Measurements from ENCODE around the gene ANO10.
"Not testable (repeated sequence)": the region's sequence is repeated elsewhere in the genome, so short reads cannot be mapped to it uniquely, and the experiment has no call there.

Gene ANO10

DNA sequence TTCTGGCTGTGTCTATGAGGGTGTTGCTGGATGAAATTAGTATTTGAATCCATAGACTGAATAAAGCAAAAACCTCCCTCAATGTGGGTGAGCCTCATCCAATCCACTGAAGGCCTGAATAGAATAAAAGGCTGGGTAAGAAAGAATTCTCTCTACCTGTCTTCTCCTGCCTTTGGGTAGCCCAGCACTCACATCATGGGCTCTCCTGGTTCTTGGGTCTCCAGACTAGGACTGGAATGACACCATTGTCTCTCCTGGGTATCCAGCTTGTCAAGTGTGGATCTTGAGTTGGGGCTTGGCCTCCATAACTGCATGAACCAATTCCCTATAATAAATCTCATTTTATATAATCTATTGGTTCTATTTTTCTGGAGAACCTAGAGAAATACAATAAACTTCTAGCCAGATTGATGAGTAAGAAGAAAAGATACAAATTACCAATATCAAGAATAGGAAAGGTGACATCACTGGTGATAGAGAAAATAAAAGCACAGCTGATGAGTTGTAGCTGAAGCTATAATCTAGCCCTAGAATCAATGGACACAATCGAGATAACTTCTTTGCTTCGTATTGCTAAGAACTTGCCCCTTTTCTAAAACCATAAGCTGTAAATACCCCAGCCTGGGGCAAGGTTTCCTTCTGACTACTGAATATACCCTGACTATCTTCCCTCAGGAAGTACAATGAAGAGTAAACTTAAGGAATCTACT is 106.4 kb downstream of the ANO10 start:
- no peak for DNase-seq

- DNase-seq: no peak
Measured at GRCh38 chr3:43512754-43513404, 108.9 kb downstream of the ANO10 start.

DNA sequence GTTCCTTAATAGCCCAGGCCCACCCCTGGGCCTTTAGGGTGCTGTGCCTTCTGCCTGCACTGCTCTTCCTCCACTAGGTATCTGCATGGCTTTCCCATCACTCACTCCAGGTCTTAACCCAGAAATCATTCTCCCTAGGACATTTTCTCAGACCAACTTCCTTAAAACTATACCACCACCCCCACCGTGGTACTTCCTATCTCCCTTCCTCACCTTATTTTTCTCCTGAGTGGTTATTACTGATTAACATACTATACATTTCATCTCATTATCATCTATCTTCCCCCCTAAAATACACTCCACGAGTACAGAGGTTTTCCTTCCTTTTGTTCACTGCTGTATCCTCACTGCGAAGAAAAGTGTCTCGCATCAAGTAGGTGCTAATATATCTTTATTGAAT is 115.2 kb downstream of the ANO10 start:
- DNase-seq: no peak

- DNase-seq: no peak
Measured at GRCh38 chr3:43505351-43505750, 116.5 kb downstream of the ANO10 start.

GRCh38 chr3:43503067-43503728 is 118.6 kb downstream of the ANO10 start:
- no peak for DNase-seq

DNA sequence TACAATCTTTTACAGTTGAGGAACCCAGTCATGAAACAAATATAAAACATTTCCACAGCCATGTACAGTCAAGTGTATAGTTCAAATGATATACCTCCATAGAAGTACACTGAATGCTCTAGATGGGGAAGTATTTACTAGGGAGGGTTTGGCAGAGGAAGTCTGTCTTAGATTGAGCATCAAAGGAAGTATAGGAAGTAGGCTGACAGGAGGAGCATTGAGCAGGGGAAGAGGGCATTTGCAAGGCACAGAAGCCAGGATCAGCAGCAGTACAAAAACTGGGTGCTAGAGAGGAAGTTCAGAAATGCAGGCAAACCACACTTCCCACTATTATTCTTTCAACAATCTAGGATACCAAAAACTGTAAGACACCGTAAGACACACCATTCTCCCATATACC is 122.6 kb downstream of the ANO10 start:
- DNase-seq: no peak

DNA sequence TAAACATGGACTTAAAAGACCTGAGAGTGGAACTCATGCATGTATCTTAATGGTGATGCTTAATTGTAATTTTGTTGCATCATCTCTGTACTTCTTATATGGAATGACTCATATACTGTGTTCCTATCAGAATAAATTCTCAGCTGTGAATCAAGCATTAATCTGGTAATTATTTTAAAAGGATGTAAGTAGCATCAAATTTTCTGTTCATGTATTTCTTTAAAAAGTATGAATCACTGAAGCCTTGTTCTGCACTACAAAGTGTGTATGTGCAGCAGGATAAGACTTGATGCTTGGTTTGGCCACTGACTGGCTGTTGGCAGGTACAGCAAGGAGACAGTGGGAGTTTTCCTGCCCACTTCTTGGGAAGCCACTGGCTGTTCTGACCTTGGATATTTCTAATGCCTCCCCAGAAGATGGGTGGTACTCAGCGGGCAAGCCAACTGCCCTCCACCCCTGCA is 123.9 kb downstream of the ANO10 start:
- DNase-seq: no peak

GRCh38 chr3:43497422-43497821 is 124.4 kb downstream of the ANO10 start:
- DNase-seq: no peak

- DNase-seq: no peak
Measured at GRCh38 chr3:43496740-43497375, 125.0 kb downstream of the ANO10 start.

DNA sequence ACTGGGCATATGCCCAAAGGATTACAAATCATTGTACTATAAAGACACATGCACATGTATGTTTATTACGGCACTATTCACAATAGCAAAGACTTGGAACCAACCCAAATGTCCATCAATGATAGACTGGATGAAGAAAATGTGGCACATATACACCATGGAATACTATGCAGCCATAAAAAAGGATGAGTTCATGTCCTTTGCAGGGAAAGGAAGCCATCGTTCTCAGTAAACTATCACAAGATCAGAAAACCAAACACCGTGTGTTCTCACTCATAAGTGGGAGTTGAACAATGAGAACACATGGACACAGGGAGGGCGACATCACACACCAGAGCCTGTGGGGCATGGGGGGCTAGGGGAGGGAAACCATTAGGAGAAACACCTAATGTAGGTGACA is 128.9 kb downstream of the ANO10 start:
- DNase-seq: not testable (repeated sequence)

- DNase-seq: not testable (repeated sequence)
Measured at GRCh38 chr3:43491807-43492206, 130.0 kb downstream of the ANO10 start.

DNA sequence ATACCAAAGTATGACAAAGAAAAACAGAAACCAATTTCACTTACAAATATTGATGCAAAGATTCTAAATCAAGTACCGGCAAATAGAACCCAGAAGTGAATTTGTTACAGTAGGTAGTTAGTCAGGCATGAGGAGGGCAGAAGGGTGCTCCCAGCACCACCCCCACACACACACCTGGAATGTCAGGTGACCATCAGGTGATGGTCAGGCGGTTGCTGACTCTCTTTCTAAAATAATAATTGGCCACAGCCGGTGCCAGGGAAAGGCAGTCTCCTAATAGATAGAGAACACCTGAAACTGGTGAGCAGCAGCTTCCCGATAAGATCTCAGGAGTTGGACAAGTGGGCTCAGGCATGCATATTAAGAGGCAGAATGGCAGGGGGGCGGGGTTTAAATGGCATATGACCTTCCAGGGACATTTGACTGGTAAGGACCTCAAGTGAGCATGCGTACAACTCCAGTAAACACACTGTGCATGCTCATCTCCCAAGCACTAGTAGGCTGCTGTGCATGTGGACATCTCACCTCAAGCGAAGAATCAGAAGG is 131.1 kb downstream of the ANO10 start:
- no peak for DNase-seq

- DNase-seq: no peak
Measured at GRCh38 chr3:43489930-43490329, 131.9 kb downstream of the ANO10 start.

DNA sequence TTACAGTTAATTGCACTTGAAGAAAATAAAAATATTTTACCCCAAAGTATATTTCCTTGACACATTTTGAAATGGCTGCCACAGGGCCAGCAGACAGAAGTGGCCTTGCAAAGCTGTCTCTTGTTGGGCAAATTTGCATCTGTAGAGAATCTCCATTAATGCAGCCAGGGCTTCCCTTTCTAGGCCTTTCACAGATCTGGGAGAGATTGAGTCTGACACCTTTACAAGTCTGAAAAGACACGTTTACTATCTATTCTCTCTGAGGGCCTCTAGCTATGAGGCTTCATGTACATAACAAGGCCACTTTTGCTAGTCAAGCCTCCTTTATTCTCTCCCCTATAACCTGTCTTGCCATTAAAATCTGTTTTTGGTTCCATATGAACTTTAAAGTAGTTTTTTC is 135.9 kb downstream of the ANO10 start:
- DNase-seq: no peak

- no peak for DNase-seq
Measured at GRCh38 chr3:43484926-43485488, 136.8 kb downstream of the ANO10 start.

- no peak for DNase-seq
Measured at GRCh38 chr3:43481375-43481774, 140.4 kb downstream of the ANO10 start.

GRCh38 chr3:43478839-43479238 is 143.0 kb downstream of the ANO10 start:
- DNase-seq: not testable (repeated sequence)

GRCh38 chr3:43478118-43478785 is 143.6 kb downstream of the ANO10 start:
- no peak for DNase-seq

DNA sequence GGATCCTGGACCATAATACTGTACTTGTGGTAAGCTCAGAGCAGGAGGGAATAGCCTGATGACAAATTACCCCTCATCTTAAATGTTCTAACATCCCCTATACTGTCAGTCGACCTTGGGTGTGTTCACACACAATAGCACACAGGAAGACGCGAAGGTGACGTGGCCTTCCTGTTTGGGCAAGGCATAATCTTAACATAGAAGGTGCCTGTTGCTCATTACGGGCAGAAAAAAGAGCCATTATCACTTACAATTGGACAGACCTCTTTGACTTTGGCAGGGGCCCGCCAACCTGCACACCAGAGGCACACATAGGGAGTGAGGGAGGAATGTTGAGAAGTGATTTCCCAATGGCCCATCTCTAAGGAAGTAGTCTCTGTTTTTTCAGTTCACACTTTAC is 144.2 kb downstream of the ANO10 start:
- DNase-seq: no peak

GRCh38 chr3:43473737-43474136 is 148.1 kb downstream of the ANO10 start:
- no peak for DNase-seq

DNA sequence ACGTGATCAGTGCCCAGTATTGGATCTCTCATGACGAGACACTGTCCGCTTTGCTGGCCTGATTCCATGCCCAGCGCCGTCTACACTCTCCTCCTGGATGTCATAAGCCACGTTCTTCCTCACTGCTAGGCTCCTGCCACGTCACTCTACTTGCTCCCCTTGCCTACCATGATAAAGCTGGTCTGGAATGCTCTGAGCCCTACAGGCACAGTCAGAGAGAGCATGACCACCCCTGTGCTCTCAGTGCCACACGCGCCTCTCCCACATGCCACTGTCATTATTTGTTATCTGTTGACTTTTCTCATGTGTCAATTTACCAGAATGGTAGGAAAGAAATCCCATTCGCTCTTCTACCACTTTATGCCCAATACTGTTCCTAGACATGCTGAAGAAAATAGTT is 148.6 kb downstream of the ANO10 start:
- no peak for DNase-seq

DNA sequence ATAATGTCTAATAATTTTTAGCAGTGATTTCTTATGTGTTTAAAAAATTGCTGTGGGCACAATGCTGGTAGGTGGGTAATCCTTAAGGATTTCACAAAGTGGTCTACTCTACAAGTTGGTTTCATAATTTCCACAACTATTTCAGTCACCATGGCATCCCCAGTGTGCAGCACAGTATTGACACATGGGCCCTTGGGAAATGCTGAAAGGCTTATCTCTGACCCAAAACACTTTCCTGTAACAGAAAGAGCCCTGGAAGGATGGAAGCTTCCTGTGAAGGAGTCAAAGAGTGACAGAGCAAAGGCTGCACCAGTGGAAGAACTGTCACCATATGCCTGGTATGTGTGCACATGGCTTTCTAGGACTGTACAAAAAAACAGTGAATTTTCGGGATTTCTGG is 153.7 kb downstream of the ANO10 start:
- no peak for DNase-seq

All from NCI-H1436 treated with DMSO at 0.1 percent for 48 hours (cell line).